PC-9 (cell line): ENCODE measurements around the gene A1BG.

Experiments used
- CTCF ChIP-seq: fragments of 200-600 bp; sonication (generic); conservative IDR thresholded peaks from 2 replicates; pipeline ENCODE4 v1.6.1; 2017; ENCODE audit warnings: mixed run types, antibody characterized with exemption, mild to moderate bottlenecking, moderate library complexity
- EZH2 ChIP-seq: fragments of 200-600 bp; sonication (generic); IDR thresholded peaks from 2 replicates; pipeline ENCODE4 v1.8.0; 2017; ENCODE audit warnings: antibody characterized with exemption, low read depth

GRCh38 chr19:58393725-58394033 is 40.4 kb upstream of the A1BG start:
- TF ChIP-seq CTCF, result no peak
- TF ChIP-seq EZH2, result no peak
